WTC11 (cell line): ENCODE results near the gene CFAP74.

Source experiments
- SMAD4 ChIP-seq: sonication (generic); formaldehyde crosslinking; IDR thresholded peaks from 2 replicates; pipeline ENCODE4 v1.8.0; 2022; ENCODE audit warnings: mild to moderate bottlenecking, missing genetic modification reagents
- ZNF232 ChIP-seq: sonication (generic); formaldehyde crosslinking; IDR thresholded peaks from 2 replicates; pipeline ENCODE4 v1.8.0; 2022; ENCODE audit warnings: mild to moderate bottlenecking, missing genetic modification reagents
- ZNF263 ChIP-seq: sonication (generic); formaldehyde crosslinking; IDR thresholded peaks from 2 replicates; pipeline ENCODE4 v1.8.1; 2022; ENCODE audit warnings: low read depth, mild to moderate bottlenecking, moderate library complexity, missing genetic modification reagents
- ZNF317 ChIP-seq: sonication (generic); formaldehyde crosslinking; IDR thresholded peaks from 2 replicates; pipeline ENCODE4 v1.8.1; 2023; ENCODE audit warnings: low read depth, mild to moderate bottlenecking, moderate library complexity, missing genetic modification reagents, borderline replicate concordance
- TF ChIP-seq, protein P1 (sequence below): fragments of 200-600 bp; IDR thresholded peaks from 2 replicates; pipeline ENCODE4 v1.8.0; 2022; ENCODE audit warnings: antibody characterized with exemption
- TF ChIP-seq, protein P2 (sequence below): sonication (generic); formaldehyde crosslinking; IDR thresholded peaks from 2 replicates; pipeline ENCODE4 v1.8.1; 2022; ENCODE audit warnings: low read depth, mild to moderate bottlenecking, moderate library complexity, missing genetic modification reagents, borderline replicate concordance

DNA sequence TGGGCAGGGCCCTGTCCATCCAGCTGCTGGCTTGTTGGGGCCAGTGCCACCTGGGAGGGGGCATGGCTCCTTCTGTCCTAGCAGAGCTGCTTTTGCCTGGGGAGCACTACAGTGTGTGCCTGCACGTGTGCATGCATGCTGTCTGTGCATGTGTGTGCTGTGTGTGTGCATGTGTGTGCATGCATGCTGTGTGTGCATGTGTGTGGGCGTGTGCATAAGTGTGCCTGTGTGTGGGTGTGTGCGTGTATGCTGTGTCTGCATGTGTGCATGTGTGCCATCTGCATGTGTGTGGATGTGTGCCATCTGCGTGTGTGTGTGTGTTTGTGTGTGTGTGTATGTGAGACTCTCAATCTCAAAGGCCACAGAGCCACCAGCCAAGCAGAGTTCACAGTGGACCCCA lies 38.3 kb upstream of the CFAP74 start:
- TF ChIP-seq ZNF232 (CRISPR knock-in tag), result no peak
- TF ChIP-seq, protein P1, sequence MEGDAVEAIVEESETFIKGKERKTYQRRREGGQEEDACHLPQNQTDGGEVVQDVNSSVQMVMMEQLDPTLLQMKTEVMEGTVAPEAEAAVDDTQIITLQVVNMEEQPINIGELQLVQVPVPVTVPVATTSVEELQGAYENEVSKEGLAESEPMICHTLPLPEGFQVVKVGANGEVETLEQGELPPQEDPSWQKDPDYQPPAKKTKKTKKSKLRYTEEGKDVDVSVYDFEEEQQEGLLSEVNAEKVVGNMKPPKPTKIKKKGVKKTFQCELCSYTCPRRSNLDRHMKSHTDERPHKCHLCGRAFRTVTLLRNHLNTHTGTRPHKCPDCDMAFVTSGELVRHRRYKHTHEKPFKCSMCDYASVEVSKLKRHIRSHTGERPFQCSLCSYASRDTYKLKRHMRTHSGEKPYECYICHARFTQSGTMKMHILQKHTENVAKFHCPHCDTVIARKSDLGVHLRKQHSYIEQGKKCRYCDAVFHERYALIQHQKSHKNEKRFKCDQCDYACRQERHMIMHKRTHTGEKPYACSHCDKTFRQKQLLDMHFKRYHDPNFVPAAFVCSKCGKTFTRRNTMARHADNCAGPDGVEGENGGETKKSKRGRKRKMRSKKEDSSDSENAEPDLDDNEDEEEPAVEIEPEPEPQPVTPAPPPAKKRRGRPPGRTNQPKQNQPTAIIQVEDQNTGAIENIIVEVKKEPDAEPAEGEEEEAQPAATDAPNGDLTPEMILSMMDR, result no peak
- no peak for TF ChIP-seq SMAD4 (CRISPR knock-in tag)
- TF ChIP-seq, protein P2, sequence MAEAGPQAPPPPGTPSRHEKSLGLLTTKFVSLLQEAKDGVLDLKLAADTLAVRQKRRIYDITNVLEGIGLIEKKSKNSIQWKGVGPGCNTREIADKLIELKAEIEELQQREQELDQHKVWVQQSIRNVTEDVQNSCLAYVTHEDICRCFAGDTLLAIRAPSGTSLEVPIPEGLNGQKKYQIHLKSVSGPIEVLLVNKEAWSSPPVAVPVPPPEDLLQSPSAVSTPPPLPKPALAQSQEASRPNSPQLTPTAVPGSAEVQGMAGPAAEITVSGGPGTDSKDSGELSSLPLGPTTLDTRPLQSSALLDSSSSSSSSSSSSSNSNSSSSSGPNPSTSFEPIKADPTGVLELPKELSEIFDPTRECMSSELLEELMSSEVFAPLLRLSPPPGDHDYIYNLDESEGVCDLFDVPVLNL, result no peak
- no peak for TF ChIP-seq ZNF263
- TF ChIP-seq ZNF317 (CRISPR knock-in tag), result no peak
